GM12872 (cell line): Measurements from ENCODE around the gene AP5Z1.

Experiments
- CTCF ChIP-seq: IDR thresholded peaks from 3 replicates; pipeline ENCODE4 v1.5.1; 2011; ENCODE audit warnings: low read depth, mild to moderate bottlenecking, low read length, moderate library complexity; ENCODE audit not compliant: insufficient read depth

Gene AP5Z1

GRCh38 chr7:4814433-4814832 is 39.0 kb downstream of the AP5Z1 start:
- TF ChIP-seq CTCF, result no peak

- no peak for TF ChIP-seq CTCF
These were observed 39.7 kb downstream of the AP5Z1 start for GRCh38 chr7:4815121-4815520.

- TF ChIP-seq CTCF, result no peak
These were observed 40.4 kb downstream of the AP5Z1 start for GRCh38 chr7:4815609-4816418.

- no peak for TF ChIP-seq CTCF
These were observed 41.1 kb downstream of the AP5Z1 start for GRCh38 chr7:4816419-4817080.

GRCh38 chr7:4817178-4817901 is 41.9 kb downstream of the AP5Z1 start:
- TF ChIP-seq CTCF, result no peak

GRCh38 chr7:4818000-4818794 is 42.8 kb downstream of the AP5Z1 start:
- no peak for TF ChIP-seq CTCF
